Measurements from ENCODE around the gene PRLR. TPM values are rescaled to one million over a fixed set of nuclear protein-coding genes. Genes with fewer than 3 reads are reported as not detected.

The PRLR gene
- total RNA-seq, 1 experiment from 2014 or later = 1.1 TPM

GRCh38 chr5:35082530-35082929, 147.8 kb downstream of the PRLR start:
- no peak for DNase-seq (ENCODE audit: low spot score)

- DNase-seq (ENCODE audit: low spot score) = no peak
Observed at GRCh38 chr5:35081134-35081533, 149.2 kb downstream of the PRLR start.

- no peak for DNase-seq (ENCODE audit: low spot score)
Observed at GRCh38 chr5:35073160-35073559, 157.1 kb downstream of the PRLR start.

GRCh38 chr5:35069188-35069587, 161.1 kb downstream of the PRLR start:
- DNase-seq (ENCODE audit: low spot score) = no peak

- DNase-seq (ENCODE audit: low spot score) = peak; percentile 25
Observed at GRCh38 chr5:35067985-35068384, 162.3 kb downstream of the PRLR start.

- DNase-seq (ENCODE audit: low spot score) = no peak
Observed at GRCh38 chr5:35066260-35066795, 164.0 kb downstream of the PRLR start.

- no peak for DNase-seq (ENCODE audit: low spot score)
Observed at GRCh38 chr5:35063414-35063813, 166.9 kb downstream of the PRLR start.

- DNase-seq (ENCODE audit: low spot score) = no peak
Observed at GRCh38 chr5:35061211-35061770, 169.0 kb downstream of the PRLR start.

GRCh38 chr5:35060236-35060635, 170.1 kb downstream of the PRLR start:
- DNase-seq (ENCODE audit: low spot score) = no peak

- no peak for DNase-seq (ENCODE audit: low spot score)
Observed at GRCh38 chr5:35059251-35059650, 171.0 kb downstream of the PRLR start.

- DNase-seq (ENCODE audit: low spot score) = no peak
Observed at GRCh38 chr5:35058374-35058788, 171.9 kb downstream of the PRLR start.

- no peak for DNase-seq (ENCODE audit: low spot score)
Observed at GRCh38 chr5:35056686-35057085, 173.6 kb downstream of the PRLR start.

- DNase-seq (ENCODE audit: low spot score) = no peak
Observed at GRCh38 chr5:35052838-35053237, 177.4 kb downstream of the PRLR start.

- DNase-seq (ENCODE audit: low spot score) = no peak
Observed at GRCh38 chr5:35050541-35051126, 179.7 kb downstream of the PRLR start.

GRCh38 chr5:35048910-35049309, 181.4 kb downstream of the PRLR start:
- no peak for DNase-seq (ENCODE audit: low spot score)

GRCh38 chr5:35047785-35048404, 182.4 kb downstream of the PRLR start, which contains the start of gene AGXT2:
Gene AGXT2, minus strand, starts transcription at chr5:35047949. Its CDS starts 57 bp downstream, at chr5:35047892.
- no peak for DNase-seq (ENCODE audit: low spot score)

GRCh38 chr5:35046774-35047173, 183.5 kb downstream of the PRLR start:
- DNase-seq (ENCODE audit: low spot score) = no peak

- DNase-seq (ENCODE audit: low spot score) = no peak
Observed at GRCh38 chr5:35045280-35045679, 185.0 kb downstream of the PRLR start.

GRCh38 chr5:35044649-35045048, 185.6 kb downstream of the PRLR start:
- DNase-seq (ENCODE audit: low spot score) = no peak

- no peak for DNase-seq (ENCODE audit: low spot score)
Observed at GRCh38 chr5:35042781-35043180, 187.5 kb downstream of the PRLR start.

GRCh38 chr5:35041261-35041660, 189.0 kb downstream of the PRLR start:
- no peak for DNase-seq (ENCODE audit: low spot score)

GRCh38 chr5:35038891-35039290, 191.4 kb downstream of the PRLR start:
- no peak for DNase-seq (ENCODE audit: low spot score)

- no peak for DNase-seq (ENCODE audit: low spot score)
Observed at GRCh38 chr5:35036536-35036935, 193.8 kb downstream of the PRLR start.

Measured in H4 (cell line).